ENCODE results near the gene SLC5A10. TPM values are rescaled to one million over a fixed set of nuclear protein-coding genes. Genes with fewer than 3 reads are reported as not detected.

The SLC5A10 gene
- total RNA-seq, 1 experiment from 2014 or later = not detected

- Histone ChIP-seq H4K5ac (ENCODE audit: insufficient read length, low read depth, low read length) (no peak overlapping the region), H3K79me1 (ENCODE audit: insufficient read depth, low read depth, low read length, poor library complexity, severe bottlenecking) (no peaks in the 10 kb centered on the region), H2AFZ (ENCODE audit: low read length) (no peak overlapping the region), H3K4me2 (ENCODE audit: insufficient read depth, insufficient read length, low read length) (no peak overlapping the region), H3K9me3 (ENCODE audit: control insufficient read depth, low read depth, low read length) (no peaks in the 10 kb centered on the region), H2BK12ac (ENCODE audit: insufficient read length, low read depth, low read length) (no peak overlapping the region), H3K9ac (ENCODE audit: extremely low read depth, insufficient read length, low read length) (no peak overlapping the region), H3K79me2 (ENCODE audit: insufficient read depth, low read length) (no peaks in the 10 kb centered on the region), H3K23ac (ENCODE audit: insufficient read length, low read depth, low read length) (no peak overlapping the region), H2AK5ac (ENCODE audit: insufficient read length, low read length) (no peak overlapping the region), H2BK5ac (ENCODE audit: insufficient read length, low read length) (no peak overlapping the region), H3K27me3 (ENCODE audit: insufficient read depth, low read length) (no peaks in the 10 kb centered on the region; the same call in 1 of the 2 replicates), H3K4ac (ENCODE audit: low read depth, low read length) (no peak overlapping the region), H2BK20ac (ENCODE audit: low read depth, low read length, poor library complexity, severe bottlenecking) (no peak overlapping the region), H3T11ph (ENCODE audit: low read length) (no peak overlapping the region), H3K4me1 (ENCODE audit: insufficient read depth, low read length) (no peaks in the 10 kb centered on the region), H4K20me1 (ENCODE audit: control insufficient read depth, insufficient read depth, insufficient read length) (no peaks in the 10 kb centered on the region), H2BK15ac (ENCODE audit: low read depth, low read length) (no peak overlapping the region), H3K18ac (ENCODE audit: insufficient read length, low read depth, low read length) (no peak overlapping the region), H3K14ac (ENCODE audit: insufficient read depth, low read length) (no peak overlapping the region; the same call in 1 of the 2 replicates), H2BK120ac (ENCODE audit: low read depth, low read length, poor library complexity, severe bottlenecking) (no peak overlapping the region), H3K27ac (ENCODE audit: insufficient read length, low read depth, low read length) (no peak overlapping the region), H4K91ac (ENCODE audit: insufficient read length, low read depth, low read length) (no peak overlapping the region), H4K8ac (replicated peaks; ENCODE audit: insufficient read length, low read depth, low read length) (no peak overlapping the region), H3K56ac (ENCODE audit: insufficient read length, low read depth, low read length) (no peak overlapping the region), H3K23me2 (ENCODE audit: insufficient read length, low read depth, low read length, poor library complexity, severe bottlenecking) (no peaks in the 10 kb centered on the region)
- peak overlapping the region in 1 of 3 experiments; percentile 81; a peak in 1 of 7 replicates for H3K27ac Mint-ChIP-seq
- H3K36me3 Mint-ChIP-seq (ENCODE audit: insufficient read depth in 1 of 3, low read depth in 3 of 3) = no peaks in the 10 kb centered on the region; a peak in 1 of 7 replicates
- TF ChIP-seq CTCF (conservative IDR thresholded peaks at IDR 0.05) = no peak
- peaks cover 7% of the 10 kb centered on the region for H3K27me3 Mint-ChIP-seq (ENCODE audit: low read depth)
- no CpG with 5 or more reads among the region's 12 CpGs for WGBS (ENCODE audit: extremely low coverage, insufficient read length, low lambda C conversion rate)
- H3K4me3 Mint-ChIP-seq = no peak overlapping the region
- H3K9me3 Mint-ChIP-seq = no peaks in the 10 kb centered on the region
- peaks cover 6 to 28% of the 10 kb centered on the region in 2 experiments for H3K4me1 Mint-ChIP-seq
- DNase-seq = no peak
Measured at GRCh38 chr17:19017401-19017800, 65.4 kb downstream of the SLC5A10 start.
